Prostate gland (tissue), 2 donors: ENCODE data around the gene OTOA.

Experiments
- POLR2A ChIP-seq: fragments of 450-650 bp; IDR thresholded peaks from one replicate; pipeline ENCODE4 v1.6.1; 2016; ENCODE audit warnings: antibody characterized with exemption, mild to moderate bottlenecking
- TF ChIP-seq, protein P1 (sequence below), 4 experiments: fragments of 200-600 bp in 2 of 4; fragments of 450-650 bp in 2 of 4; sonication (generic) in 2 of 4; IDR thresholded peaks; 1 replicate in 3 of 4; 2 replicates in 1 of 4; pipeline ENCODE4 v1.5.1; 2016 to 2019; ENCODE audit warnings: antibody characterized with exemption in 4 of 4, mild to moderate bottlenecking in 2 of 4, moderate library complexity in 2 of 4

DNA sequence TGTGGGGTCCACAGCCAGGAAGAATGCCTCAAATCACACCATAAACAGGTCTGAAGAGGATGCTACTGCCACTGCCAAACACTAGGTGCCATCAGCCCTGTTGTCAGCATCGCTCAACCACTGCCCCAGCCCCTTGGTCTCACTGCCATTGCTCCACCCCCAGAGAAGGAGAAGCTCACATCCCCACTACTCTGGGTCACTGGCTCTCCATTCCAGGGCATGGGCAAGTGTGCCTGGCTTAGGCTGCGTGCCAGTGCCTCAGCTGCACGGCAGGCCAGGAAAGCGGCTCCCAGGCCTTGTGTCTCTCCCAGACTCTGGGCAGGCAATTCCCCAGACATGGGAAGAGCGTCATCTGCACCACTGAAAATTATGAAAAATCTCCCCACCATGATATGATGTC lies 10.2 kb upstream of the OTOA start:
- TF ChIP-seq, protein P1, sequence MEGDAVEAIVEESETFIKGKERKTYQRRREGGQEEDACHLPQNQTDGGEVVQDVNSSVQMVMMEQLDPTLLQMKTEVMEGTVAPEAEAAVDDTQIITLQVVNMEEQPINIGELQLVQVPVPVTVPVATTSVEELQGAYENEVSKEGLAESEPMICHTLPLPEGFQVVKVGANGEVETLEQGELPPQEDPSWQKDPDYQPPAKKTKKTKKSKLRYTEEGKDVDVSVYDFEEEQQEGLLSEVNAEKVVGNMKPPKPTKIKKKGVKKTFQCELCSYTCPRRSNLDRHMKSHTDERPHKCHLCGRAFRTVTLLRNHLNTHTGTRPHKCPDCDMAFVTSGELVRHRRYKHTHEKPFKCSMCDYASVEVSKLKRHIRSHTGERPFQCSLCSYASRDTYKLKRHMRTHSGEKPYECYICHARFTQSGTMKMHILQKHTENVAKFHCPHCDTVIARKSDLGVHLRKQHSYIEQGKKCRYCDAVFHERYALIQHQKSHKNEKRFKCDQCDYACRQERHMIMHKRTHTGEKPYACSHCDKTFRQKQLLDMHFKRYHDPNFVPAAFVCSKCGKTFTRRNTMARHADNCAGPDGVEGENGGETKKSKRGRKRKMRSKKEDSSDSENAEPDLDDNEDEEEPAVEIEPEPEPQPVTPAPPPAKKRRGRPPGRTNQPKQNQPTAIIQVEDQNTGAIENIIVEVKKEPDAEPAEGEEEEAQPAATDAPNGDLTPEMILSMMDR (IDR thresholded peaks at IDR 0.05), result no peak
- TF ChIP-seq POLR2A, result no peak
